GM15510 (cell line): ENCODE data around the gene CCDC157.

Experiments
- POLR2A ChIP-seq: IDR thresholded peaks from 3 replicates; pipeline ENCODE4 v1.6.1; 2011; ENCODE audit warnings: borderline replicate concordance; ENCODE audit not compliant: insufficient read length; ENCODE audit errors: extremely low read depth

Gene CCDC157

DNA sequence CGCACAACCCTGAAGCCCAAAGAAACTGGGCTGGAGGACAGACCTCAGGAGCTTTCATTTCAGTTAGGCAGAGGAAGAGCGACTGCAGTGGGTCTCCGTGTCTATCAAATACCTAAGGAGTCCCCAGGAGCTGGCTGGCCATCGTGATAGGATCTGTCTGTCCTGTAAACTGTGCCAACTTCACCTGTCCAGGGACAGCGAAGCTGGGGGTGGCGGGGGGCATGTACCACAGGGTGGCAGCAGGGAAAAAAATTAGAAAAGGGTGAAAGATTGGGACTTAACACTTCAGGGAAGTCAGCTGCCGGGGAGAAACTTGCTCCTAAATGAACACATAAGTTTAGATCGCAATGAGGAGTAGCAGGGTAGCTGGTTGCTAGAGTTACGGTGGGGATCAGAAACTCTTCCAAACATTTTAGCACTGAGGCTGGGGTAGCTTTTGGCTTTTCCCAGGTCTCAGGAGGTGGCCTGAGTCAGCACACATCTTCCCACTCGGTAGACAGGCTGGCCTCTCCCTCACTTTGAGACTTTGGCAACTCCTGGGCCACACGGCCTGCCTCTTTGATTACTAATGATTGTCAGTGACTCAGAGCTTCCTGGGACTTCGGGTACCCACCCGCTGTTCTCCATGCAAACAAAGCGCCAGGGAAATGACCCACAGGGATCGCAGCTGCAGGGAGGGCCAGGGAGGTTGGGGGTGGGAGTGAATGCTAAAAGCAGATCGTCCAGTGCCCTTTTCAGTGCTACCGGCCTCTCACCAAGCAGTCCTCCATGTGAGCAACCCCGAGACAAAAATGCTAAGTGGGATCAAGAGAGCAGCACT is 65.9 kb downstream of the CCDC157 start:
- no peak for TF ChIP-seq POLR2A

DNA sequence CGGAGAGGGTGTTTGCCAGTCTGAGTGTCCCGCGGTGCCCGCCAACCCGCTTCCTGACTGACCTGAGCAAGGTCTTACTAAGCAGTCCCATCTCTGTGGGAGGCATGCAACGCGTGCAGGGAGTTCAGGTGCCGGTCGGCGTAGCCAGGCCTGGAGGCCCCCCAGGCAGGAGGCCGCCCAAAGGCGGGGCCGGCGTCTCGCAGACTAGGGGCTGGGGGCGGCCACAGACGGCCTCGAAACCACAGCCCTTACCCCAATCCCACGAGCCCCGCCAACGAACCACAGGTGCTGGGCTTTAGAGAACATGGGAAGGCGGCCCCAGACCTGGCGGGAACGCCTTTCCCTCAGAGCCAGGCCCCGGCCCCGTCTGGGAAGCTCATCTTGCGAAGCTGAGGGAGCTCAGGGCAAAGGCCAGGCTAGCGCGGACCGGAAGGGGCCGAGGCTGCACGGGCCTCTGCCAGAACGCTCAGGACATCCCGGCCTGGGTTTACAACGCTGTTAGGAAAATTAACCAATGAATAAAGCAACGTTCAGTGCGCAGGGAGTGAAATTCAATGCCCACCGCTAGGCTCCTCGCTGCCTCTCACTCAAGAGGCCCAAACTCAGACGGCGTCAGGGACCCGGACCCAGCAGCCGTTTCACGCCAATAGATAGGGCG is 66.6 kb downstream of the CCDC157 start:
- peak; percentile 87 for TF ChIP-seq POLR2A

DNA sequence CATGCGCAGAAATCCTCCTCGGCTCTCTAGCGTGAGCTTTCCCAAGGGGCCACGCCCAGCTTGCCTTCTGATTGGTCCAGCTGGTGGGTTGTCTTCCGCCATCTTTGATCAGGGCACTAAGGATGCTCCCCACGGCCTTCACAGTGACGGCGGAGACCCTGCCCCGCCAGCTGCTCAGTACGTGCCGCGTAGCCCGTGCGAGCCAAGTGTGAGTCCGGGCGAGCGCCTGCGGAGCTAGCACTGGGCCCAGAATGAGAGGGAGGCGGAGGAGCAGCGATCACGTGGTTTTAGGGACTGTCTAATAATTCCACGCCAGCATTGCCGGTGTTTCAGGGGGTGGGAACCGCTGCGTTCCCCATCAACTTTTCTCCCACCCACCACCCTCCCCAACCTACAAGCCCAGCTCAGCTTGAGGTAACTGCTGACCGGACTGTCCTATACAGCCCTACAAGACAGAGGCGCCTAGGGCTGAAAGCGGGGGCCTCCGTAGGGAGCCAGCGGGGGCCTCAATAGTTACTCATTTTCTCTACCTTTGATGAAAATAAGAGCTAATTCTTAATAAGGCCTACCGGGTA is 67.2 kb downstream of the CCDC157 start:
- peak; percentile 54 for TF ChIP-seq POLR2A

DNA sequence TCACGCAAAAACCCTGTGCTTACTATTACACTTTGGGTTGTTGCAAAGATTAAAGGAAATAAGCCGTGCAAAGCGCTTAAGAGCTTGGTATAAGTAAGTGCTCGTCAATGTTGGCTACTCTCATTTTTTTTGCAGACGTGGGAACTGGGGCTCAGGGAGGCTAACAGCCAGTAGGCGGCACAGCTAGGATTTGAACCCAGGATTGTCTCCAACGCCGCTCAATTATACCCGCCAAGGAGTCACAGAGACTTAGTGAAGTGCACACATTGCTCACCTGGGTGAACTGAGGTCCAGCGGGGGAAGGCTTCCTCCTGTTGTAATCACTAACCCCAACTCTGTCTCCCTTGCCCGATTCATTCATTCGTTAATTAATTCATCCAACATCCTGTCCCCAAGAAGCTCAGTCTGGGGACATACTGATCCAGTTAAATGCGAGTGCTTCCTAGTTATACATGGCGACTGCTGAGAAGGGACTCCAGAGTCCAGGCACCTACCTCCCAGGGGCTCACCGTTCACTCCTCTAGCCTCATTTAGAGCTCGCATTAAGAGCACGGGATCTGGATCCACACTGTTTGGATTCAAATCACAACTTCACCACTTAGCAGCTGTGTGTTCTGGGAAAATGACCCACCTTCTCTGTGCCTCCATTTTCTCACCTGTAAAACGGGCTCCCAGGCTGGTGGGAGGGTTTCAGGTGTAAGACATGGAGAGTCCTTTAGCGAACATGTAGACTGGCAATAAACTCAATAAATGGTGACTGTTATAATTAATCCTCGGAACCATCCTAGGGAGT is 67.9 kb downstream of the CCDC157 start:
- no peak for TF ChIP-seq POLR2A

DNA sequence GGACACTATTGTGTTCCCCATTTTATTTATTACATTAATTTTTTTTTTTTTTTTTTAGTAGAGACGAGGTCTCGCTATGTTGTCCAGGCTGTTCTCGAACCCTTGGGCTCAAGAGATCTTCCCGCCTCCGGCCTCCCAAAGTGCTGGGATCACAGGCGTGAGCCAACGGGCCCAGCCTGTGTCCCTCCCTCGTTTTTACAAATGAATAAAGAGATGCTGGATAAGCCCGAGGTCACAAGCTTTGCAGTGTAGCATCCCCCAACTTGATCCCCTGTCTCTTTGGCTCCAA is 68.5 kb downstream of the CCDC157 start:
- no peak for TF ChIP-seq POLR2A

DNA sequence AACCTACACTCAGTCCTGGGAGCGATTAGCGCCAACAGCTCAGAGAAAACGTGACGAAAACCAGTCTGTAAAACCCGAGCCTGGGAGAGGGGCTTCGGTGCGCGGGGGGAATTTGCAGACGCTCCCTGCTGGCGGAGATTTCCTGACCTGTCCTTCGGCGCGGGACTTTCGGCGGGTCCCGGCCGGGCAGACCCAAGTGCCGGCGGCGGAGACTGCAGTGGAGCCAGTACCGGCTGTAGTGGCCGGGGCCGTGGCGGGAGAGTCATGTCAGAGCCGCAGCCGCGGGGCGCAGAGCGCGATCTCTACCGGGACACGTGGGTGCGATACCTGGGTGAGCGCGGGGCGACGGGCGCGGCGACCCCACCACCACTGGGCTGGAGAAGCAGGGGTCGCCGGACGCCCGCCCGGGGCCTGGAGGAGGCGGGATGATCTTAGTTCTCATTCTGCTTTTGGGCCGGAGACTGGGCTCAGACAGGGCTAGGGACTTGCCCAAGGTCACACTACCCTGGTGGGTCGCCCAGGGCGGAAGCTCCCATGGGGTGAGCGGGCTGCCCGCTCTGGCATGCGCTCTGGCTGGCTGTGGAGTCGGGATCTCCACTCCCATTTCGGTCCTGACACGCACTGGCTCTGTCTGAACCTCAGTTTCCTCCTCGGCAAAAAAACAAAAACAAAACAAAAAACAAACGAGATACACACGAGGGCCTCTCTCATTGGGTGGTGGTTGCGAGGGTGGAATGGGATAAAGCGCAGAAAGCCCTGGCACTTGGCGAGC is 69.0 kb downstream of the CCDC157 start, which contains the start of gene MTFP1:
Gene MTFP1, plus strand, starts transcription at position 153 of the 772 bp plus-strand sequence. Its CDS starts 112 bp downstream, at position 265.
- TF ChIP-seq POLR2A = peak; percentile 71
